ENCODE results near the gene TAX1BP1.
A peak's percentile ranks its signal among the peaks of the same experiment; 100 is the strongest.
"Not testable (repeated sequence)": the region's sequence is repeated elsewhere in the genome, so short reads cannot be mapped to it uniquely, and the experiment has no call there.

The TAX1BP1 gene

GRCh38 chr7:27846388-27846787, 106.4 kb downstream of the TAX1BP1 start:
- no CpG with 5 or more reads among the region's 3 CpGs for WGBS (ENCODE audit: extremely low coverage, insufficient coverage, low lambda C conversion rate)
- H4K8ac ChIP-seq (ENCODE audit: low read depth, low read length): no peak overlapping the region
- no peaks in the 10 kb centered on the region for H3K4me1 ChIP-seq (ENCODE audit: control insufficient read depth, low read depth, low read length)
- no peaks in the 10 kb centered on the region for H3K79me2 ChIP-seq (ENCODE audit: control insufficient read depth, insufficient read depth, low read length)
- no peak overlapping the region for H3K27ac ChIP-seq (ENCODE audit: low read depth, low read length)
- H3K9ac ChIP-seq (ENCODE audit: low read length): no peak overlapping the region
- no peak overlapping the region for H3K56ac ChIP-seq (ENCODE audit: low read length)
- no peak overlapping the region for H2BK5ac ChIP-seq (ENCODE audit: low read length)
- H3K23ac ChIP-seq (ENCODE audit: low read length): no peak overlapping the region
- no peak overlapping the region for H3K4me2 ChIP-seq (ENCODE audit: low read length)
- H2AK5ac ChIP-seq (ENCODE audit: low read length): no peak overlapping the region
- H2BK120ac ChIP-seq (ENCODE audit: low read depth, low read length): no peak overlapping the region
- H3K4me3 ChIP-seq (ENCODE audit: low read length): no peak overlapping the region
- no peak overlapping the region for H3K4ac ChIP-seq (ENCODE audit: low read depth, low read length)
- no peak for DNase-seq
- H4K5ac ChIP-seq (ENCODE audit: low read length): no peak overlapping the region
- H3K27me3 ChIP-seq (ENCODE audit: insufficient read depth, low read length, poor library complexity): no peaks in the 10 kb centered on the region
- H3K18ac ChIP-seq (ENCODE audit: low read length): no peak overlapping the region
- H3K79me1 ChIP-seq (ENCODE audit: low read length): no peaks in the 10 kb centered on the region
- no peaks in the 10 kb centered on the region for H3K36me3 ChIP-seq (ENCODE audit: control insufficient read depth, insufficient read depth, low read length)
- no peak overlapping the region for H2BK15ac ChIP-seq (replicated peaks; ENCODE audit: low read depth)

DNA sequence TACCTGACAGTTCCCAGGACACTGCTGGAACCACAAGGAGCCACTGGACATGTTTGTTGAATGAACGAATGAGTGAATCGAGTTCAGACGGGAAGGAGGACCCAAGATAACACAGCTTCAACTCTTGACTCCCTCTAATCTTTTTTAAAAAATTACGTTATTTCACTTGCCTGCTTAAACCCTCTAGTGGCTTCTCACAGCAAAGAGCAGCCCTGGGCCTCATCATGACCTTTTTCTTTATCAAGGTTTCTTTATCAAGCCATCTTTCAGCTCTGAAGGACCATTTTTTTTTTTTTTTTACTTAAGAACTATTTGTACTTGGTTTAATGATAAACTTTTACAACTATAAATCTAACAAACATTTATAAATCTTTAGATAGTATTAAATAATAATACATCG, 110.6 kb downstream of the TAX1BP1 start:
- Histone ChIP-seq H3K4me3 (ENCODE audit: low read length) (no peak overlapping the region), H4K5ac (ENCODE audit: low read length) (no peak overlapping the region), H2AK5ac (ENCODE audit: low read length) (no peak overlapping the region), H3K18ac (ENCODE audit: low read length) (no peak overlapping the region), H3K56ac (ENCODE audit: low read length) (no peak overlapping the region), H3K27me3 (ENCODE audit: insufficient read depth, low read length, poor library complexity) (no peaks in the 10 kb centered on the region), H3K4me2 (ENCODE audit: low read length) (no peak overlapping the region), H2BK120ac (ENCODE audit: low read depth, low read length) (no peak overlapping the region), H3K36me3 (ENCODE audit: control insufficient read depth, insufficient read depth, low read length) (no peaks in the 10 kb centered on the region), H3K27ac (ENCODE audit: low read depth, low read length) (no peak overlapping the region), H3K23ac (ENCODE audit: low read length) (no peak overlapping the region), H2BK15ac (replicated peaks; ENCODE audit: low read depth) (no peak overlapping the region), H3K4ac (ENCODE audit: low read depth, low read length) (no peak overlapping the region), H2BK5ac (ENCODE audit: low read length) (no peak overlapping the region), H3K79me2 (ENCODE audit: control insufficient read depth, insufficient read depth, low read length) (no peaks in the 10 kb centered on the region), H3K79me1 (ENCODE audit: low read length) (no peaks in the 10 kb centered on the region), H3K4me1 (ENCODE audit: control insufficient read depth, low read depth, low read length) (no peaks in the 10 kb centered on the region), H3K9ac (ENCODE audit: low read length) (no peak overlapping the region), H4K8ac (ENCODE audit: low read depth, low read length) (no peak overlapping the region)
- WGBS (ENCODE audit: extremely low coverage, insufficient coverage, low lambda C conversion rate): no CpG with 5 or more reads among the region's 5 CpGs
- DNase-seq: no peak

GRCh38 chr7:27856703-27857485, 116.9 kb downstream of the TAX1BP1 start:
- H3K4me2 ChIP-seq (ENCODE audit: low read length); H3K79me1 ChIP-seq (ENCODE audit: low read length); H2BK120ac ChIP-seq (ENCODE audit: low read depth, low read length); H3K27ac ChIP-seq (ENCODE audit: low read depth, low read length); H2BK5ac ChIP-seq (ENCODE audit: low read length); H3K4me3 ChIP-seq (ENCODE audit: low read length); H3K27me3 ChIP-seq (ENCODE audit: insufficient read depth, low read length, poor library complexity); H2AK5ac ChIP-seq (ENCODE audit: low read length); H3K36me3 ChIP-seq (ENCODE audit: control insufficient read depth, insufficient read depth, low read length); H2BK15ac ChIP-seq (replicated peaks; ENCODE audit: low read depth); H3K79me2 ChIP-seq (ENCODE audit: control insufficient read depth, insufficient read depth, low read length); H3K23ac ChIP-seq (ENCODE audit: low read length); H4K5ac ChIP-seq (ENCODE audit: low read length); H3K4me1 ChIP-seq (ENCODE audit: control insufficient read depth, low read depth, low read length); DNase-seq; H3K18ac ChIP-seq (ENCODE audit: low read length); H4K8ac ChIP-seq (ENCODE audit: low read depth, low read length); H3K4ac ChIP-seq (ENCODE audit: low read depth, low read length); H3K9ac ChIP-seq (ENCODE audit: low read length): not testable (repeated sequence)
- no CpG with 5 or more reads among the region's 28 CpGs for WGBS (ENCODE audit: extremely low coverage, insufficient coverage, low lambda C conversion rate)
- H3K56ac ChIP-seq (ENCODE audit: low read length): peak overlapping the region; percentile 34

- no CpG with 5 or more reads among the region's 6 CpGs for WGBS (ENCODE audit: extremely low coverage, insufficient coverage, low lambda C conversion rate)
- no peak for DNase-seq
- Histone ChIP-seq H4K8ac (ENCODE audit: low read depth, low read length) (no peak overlapping the region), H3K27me3 (ENCODE audit: insufficient read depth, low read length, poor library complexity) (no peaks in the 10 kb centered on the region), H3K4me2 (ENCODE audit: low read length) (no peak overlapping the region), H3K36me3 (ENCODE audit: control insufficient read depth, insufficient read depth, low read length) (no peaks in the 10 kb centered on the region), H3K56ac (ENCODE audit: low read length) (no peak overlapping the region), H3K27ac (ENCODE audit: low read depth, low read length) (no peak overlapping the region), H3K79me1 (ENCODE audit: low read length) (no peaks in the 10 kb centered on the region), H3K4me1 (ENCODE audit: control insufficient read depth, low read depth, low read length) (no peaks in the 10 kb centered on the region), H3K18ac (ENCODE audit: low read length) (no peak overlapping the region), H3K4me3 (ENCODE audit: low read length) (no peak overlapping the region), H3K4ac (ENCODE audit: low read depth, low read length) (no peak overlapping the region), H2BK120ac (ENCODE audit: low read depth, low read length) (no peak overlapping the region), H3K9ac (ENCODE audit: low read length) (no peak overlapping the region), H2AK5ac (ENCODE audit: low read length) (no peak overlapping the region), H3K79me2 (ENCODE audit: control insufficient read depth, insufficient read depth, low read length) (no peaks in the 10 kb centered on the region), H4K5ac (ENCODE audit: low read length) (no peak overlapping the region), H2BK5ac (ENCODE audit: low read length) (no peak overlapping the region), H3K23ac (ENCODE audit: low read length) (no peak overlapping the region), H2BK15ac (replicated peaks; ENCODE audit: low read depth) (no peak overlapping the region)
Observed at GRCh38 chr7:27860800-27861199, 120.8 kb downstream of the TAX1BP1 start.

DNA sequence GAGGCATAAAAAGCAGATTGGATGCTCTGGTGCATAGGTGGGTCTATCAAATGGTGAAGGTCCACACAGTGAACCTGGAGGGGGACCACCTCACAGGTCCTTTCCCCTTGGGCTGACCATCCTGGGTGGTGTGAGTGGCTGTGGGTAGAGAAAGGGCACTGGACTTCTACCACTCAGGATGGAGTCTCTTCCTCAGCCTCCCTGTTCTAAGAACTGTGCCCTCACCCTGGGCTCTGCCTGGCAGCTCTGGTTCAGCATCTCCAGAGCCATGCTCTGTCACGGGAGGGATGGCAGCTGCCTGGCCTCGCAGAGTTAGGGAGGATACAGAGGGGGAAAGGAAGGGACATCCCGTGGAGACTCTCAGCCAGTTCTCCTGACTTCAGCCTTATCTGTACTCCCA, 121.8 kb downstream of the TAX1BP1 start:
- Histone ChIP-seq H3K36me3 (ENCODE audit: control insufficient read depth, insufficient read depth, low read length) (no peaks in the 10 kb centered on the region), H3K4me1 (ENCODE audit: control insufficient read depth, low read depth, low read length) (no peaks in the 10 kb centered on the region), H3K79me2 (ENCODE audit: control insufficient read depth, insufficient read depth, low read length) (no peaks in the 10 kb centered on the region), H2BK15ac (replicated peaks; ENCODE audit: low read depth) (no peak overlapping the region), H4K5ac (ENCODE audit: low read length) (no peak overlapping the region), H3K27me3 (ENCODE audit: insufficient read depth, low read length, poor library complexity) (no peaks in the 10 kb centered on the region), H2AK5ac (ENCODE audit: low read length) (no peak overlapping the region), H3K27ac (ENCODE audit: low read depth, low read length) (no peak overlapping the region), H3K4ac (ENCODE audit: low read depth, low read length) (no peak overlapping the region), H2BK5ac (ENCODE audit: low read length) (no peak overlapping the region), H2BK120ac (ENCODE audit: low read depth, low read length) (no peak overlapping the region), H3K18ac (ENCODE audit: low read length) (no peak overlapping the region), H3K4me2 (ENCODE audit: low read length) (no peak overlapping the region), H3K79me1 (ENCODE audit: low read length) (no peaks in the 10 kb centered on the region), H3K23ac (ENCODE audit: low read length) (no peak overlapping the region), H4K8ac (ENCODE audit: low read depth, low read length) (no peak overlapping the region), H3K56ac (ENCODE audit: low read length) (no peak overlapping the region), H3K4me3 (ENCODE audit: low read length) (no peak overlapping the region), H3K9ac (ENCODE audit: low read length) (no peak overlapping the region)
- no peak for DNase-seq
- no CpG with 5 or more reads among the region's 3 CpGs for WGBS (ENCODE audit: extremely low coverage, insufficient coverage, low lambda C conversion rate)

GRCh38 chr7:27863880-27864279, 123.9 kb downstream of the TAX1BP1 start:
- no CpG with 5 or more reads among the region's 11 CpGs for WGBS (ENCODE audit: extremely low coverage, insufficient coverage, low lambda C conversion rate)
- no peaks in the 10 kb centered on the region for H3K79me1 ChIP-seq (ENCODE audit: low read length)
- no peaks in the 10 kb centered on the region for H3K27me3 ChIP-seq (ENCODE audit: insufficient read depth, low read length, poor library complexity)
- DNase-seq: peak; percentile 54
- H4K8ac ChIP-seq (ENCODE audit: low read depth, low read length): no peak overlapping the region
- no peak overlapping the region for H3K27ac ChIP-seq (ENCODE audit: low read depth, low read length)
- no peak overlapping the region for H3K4me2 ChIP-seq (ENCODE audit: low read length)
- H4K5ac ChIP-seq (ENCODE audit: low read length): no peak overlapping the region
- H3K56ac ChIP-seq (ENCODE audit: low read length): no peak overlapping the region
- no peak overlapping the region for H2AK5ac ChIP-seq (ENCODE audit: low read length)
- H2BK120ac ChIP-seq (ENCODE audit: low read depth, low read length): no peak overlapping the region
- no peaks in the 10 kb centered on the region for H3K79me2 ChIP-seq (ENCODE audit: control insufficient read depth, insufficient read depth, low read length)
- H3K9ac ChIP-seq (ENCODE audit: low read length): no peak overlapping the region
- H3K23ac ChIP-seq (ENCODE audit: low read length): no peak overlapping the region
- no peaks in the 10 kb centered on the region for H3K36me3 ChIP-seq (ENCODE audit: control insufficient read depth, insufficient read depth, low read length)
- peaks cover 2% of the 10 kb centered on the region for H3K4me1 ChIP-seq (ENCODE audit: control insufficient read depth, low read depth, low read length)
- no peak overlapping the region for H2BK5ac ChIP-seq (ENCODE audit: low read length)
- no peak overlapping the region for H3K4ac ChIP-seq (ENCODE audit: low read depth, low read length)
- H3K18ac ChIP-seq (ENCODE audit: low read length): no peak overlapping the region
- H3K4me3 ChIP-seq (ENCODE audit: low read length): no peak overlapping the region
- no peak overlapping the region for H2BK15ac ChIP-seq (replicated peaks; ENCODE audit: low read depth)

Data from mesendoderm (in vitro differentiated cells).